ENCODE results near the gene RBM11. TPM values are rescaled to one million over a fixed set of nuclear protein-coding genes. Genes with fewer than 3 reads are reported as not detected.

Gene RBM11
- total RNA-seq, 2 experiments from 2014 or later: 17.4 to 18.7 TPM

DNA sequence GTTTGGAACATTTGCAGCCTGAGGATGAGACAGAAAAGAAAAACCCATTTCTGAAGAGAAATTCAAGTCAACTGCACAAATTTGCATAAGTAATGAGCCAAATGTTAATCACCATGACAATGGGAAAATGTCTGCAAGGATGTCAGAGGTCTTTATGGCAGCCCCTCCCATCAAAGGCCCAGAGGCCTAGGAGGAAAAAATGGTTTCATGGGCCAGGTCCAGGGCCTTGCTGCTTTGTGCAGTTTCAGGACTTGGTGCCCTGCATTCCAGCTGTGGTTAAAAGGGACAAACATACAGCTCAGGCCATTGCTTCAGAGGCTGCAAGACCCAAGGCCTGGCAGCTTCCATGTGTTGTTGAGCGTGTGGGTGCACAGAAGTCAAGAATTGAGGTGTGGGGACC is 13.4 kb downstream of the RBM11 start:
- Mint-ChIP-seq H3K27ac (no peak overlapping the region), H3K36me3 (ENCODE audit: low read depth) (peaks cover 34% of the 10 kb centered on the region), H3K9me3 (peaks cover 7% of the 10 kb centered on the region), H3K4me3 (no peak overlapping the region), H3K4me1 (ENCODE audit: low read depth) (no peaks in the 10 kb centered on the region), H3K27me3 (peaks cover 4% of the 10 kb centered on the region)
- intact Hi-C loops (cut with DNase I, micrococcal nuclease): no loop called here
- H3K4me3 ChIP-seq (ENCODE audit: low read length): no peak overlapping the region
- no peak for DNase-seq
- no peaks in the 10 kb centered on the region for H3K4me1 ChIP-seq (ENCODE audit: insufficient read depth, low read length)
- ChIA-PET POLR2A (no interaction called here), CTCF (no interaction called here)
- no peaks in the 10 kb centered on the region for H3K27me3 ChIP-seq (ENCODE audit: control insufficient read depth in 1 of 2, insufficient read depth in 2 of 2, low read length in 2 of 2)
- TF ChIP-seq, protein P1, sequence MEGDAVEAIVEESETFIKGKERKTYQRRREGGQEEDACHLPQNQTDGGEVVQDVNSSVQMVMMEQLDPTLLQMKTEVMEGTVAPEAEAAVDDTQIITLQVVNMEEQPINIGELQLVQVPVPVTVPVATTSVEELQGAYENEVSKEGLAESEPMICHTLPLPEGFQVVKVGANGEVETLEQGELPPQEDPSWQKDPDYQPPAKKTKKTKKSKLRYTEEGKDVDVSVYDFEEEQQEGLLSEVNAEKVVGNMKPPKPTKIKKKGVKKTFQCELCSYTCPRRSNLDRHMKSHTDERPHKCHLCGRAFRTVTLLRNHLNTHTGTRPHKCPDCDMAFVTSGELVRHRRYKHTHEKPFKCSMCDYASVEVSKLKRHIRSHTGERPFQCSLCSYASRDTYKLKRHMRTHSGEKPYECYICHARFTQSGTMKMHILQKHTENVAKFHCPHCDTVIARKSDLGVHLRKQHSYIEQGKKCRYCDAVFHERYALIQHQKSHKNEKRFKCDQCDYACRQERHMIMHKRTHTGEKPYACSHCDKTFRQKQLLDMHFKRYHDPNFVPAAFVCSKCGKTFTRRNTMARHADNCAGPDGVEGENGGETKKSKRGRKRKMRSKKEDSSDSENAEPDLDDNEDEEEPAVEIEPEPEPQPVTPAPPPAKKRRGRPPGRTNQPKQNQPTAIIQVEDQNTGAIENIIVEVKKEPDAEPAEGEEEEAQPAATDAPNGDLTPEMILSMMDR (IDR thresholded peaks at IDR 0.05): no peak
- no peak for ATAC-seq (ENCODE audit: poor library complexity)
- H3K9me3 ChIP-seq (ENCODE audit: control insufficient read depth in 1 of 2, insufficient read depth in 1 of 2, low read length in 2 of 2): peaks cover 9 to 12% of the 10 kb centered on the region in 2 experiments
- H3K27ac ChIP-seq (ENCODE audit: low read depth in 1 of 2, low read length in 2 of 2): no peak overlapping the region
- H3K36me3 ChIP-seq (ENCODE audit: insufficient read depth, low read length): no peaks in the 10 kb centered on the region

DNA sequence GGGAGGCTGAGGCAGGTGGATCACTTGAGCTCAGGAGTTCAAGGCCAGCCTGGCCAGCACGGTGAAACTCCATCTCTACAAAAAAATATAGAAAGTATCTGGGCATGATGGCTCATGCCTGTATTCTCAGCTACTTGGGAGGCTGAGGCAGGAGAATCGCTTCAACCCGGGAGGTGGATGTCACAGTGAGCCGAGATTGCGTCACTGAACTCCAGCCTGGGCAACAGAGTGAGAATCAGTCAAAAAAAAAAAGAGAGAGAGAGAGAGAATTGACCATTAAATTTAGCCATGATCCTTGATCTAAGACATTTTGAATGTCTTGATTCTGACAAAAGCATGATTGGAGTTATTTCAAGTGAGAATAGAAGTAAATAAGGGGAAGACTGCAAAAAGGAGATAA is 19.1 kb downstream of the RBM11 start:
- H3K27me3 ChIP-seq (ENCODE audit: control insufficient read depth in 1 of 2, insufficient read depth in 2 of 2, low read length in 2 of 2): no peaks in the 10 kb centered on the region
- H3K27me3 Mint-ChIP-seq: peaks cover 8% of the 10 kb centered on the region
- no peaks in the 10 kb centered on the region for H3K36me3 Mint-ChIP-seq (ENCODE audit: low read depth)
- H3K27ac ChIP-seq (ENCODE audit: low read depth in 1 of 2, low read length in 2 of 2): no peak overlapping the region
- no peaks in the 10 kb centered on the region for H3K4me1 ChIP-seq (ENCODE audit: insufficient read depth, low read length)
- ATAC-seq (ENCODE audit: poor library complexity) (no peak), DNase-seq (no peak)
- no peak overlapping the region for H3K4me3 Mint-ChIP-seq
- no peaks in the 10 kb centered on the region for H3K4me1 Mint-ChIP-seq (ENCODE audit: low read depth)
- no peaks in the 10 kb centered on the region for H3K9me3 ChIP-seq (ENCODE audit: control insufficient read depth in 1 of 2, insufficient read depth in 1 of 2, low read length in 2 of 2)
- no peaks in the 10 kb centered on the region for H3K9me3 Mint-ChIP-seq
- no peaks in the 10 kb centered on the region for H3K36me3 ChIP-seq (ENCODE audit: insufficient read depth, low read length)
- POLR2A ChIA-PET: no interaction called here
- intact Hi-C loops (cut with DNase I, micrococcal nuclease): no loop called here
- TF ChIP-seq, protein P1 (IDR thresholded peaks at IDR 0.05): no peak
- H3K27ac Mint-ChIP-seq: no peak overlapping the region
- CTCF ChIA-PET: no interaction called here
- H3K4me3 ChIP-seq (ENCODE audit: low read length): no peak overlapping the region

DNA sequence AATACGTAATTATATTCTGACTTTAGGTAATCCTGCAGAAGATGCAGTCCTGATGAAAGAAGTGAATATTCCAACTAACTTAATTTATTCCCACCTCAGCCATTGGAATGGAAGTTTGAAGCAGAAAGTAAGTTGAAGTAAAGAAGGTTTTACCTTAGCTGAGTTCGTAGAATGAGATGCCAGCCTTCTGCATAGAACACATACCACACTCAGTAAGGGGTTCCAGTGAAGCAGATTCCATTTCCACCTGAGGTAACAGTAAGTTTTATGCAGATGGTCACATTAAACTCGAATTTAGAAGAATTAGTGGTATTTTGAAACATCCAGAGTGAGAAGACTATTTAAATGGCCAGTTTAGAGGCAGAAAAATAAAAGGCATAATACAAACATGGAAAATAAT is 20.2 kb downstream of the RBM11 start:
- ChIA-PET POLR2A (no interaction called here), CTCF (no interaction called here)
- no peak overlapping the region for H3K4me3 Mint-ChIP-seq
- no peaks in the 10 kb centered on the region for H3K9me3 ChIP-seq (ENCODE audit: control insufficient read depth in 1 of 2, insufficient read depth in 1 of 2, low read length in 2 of 2)
- H3K4me1 Mint-ChIP-seq (ENCODE audit: low read depth): peaks cover 7% of the 10 kb centered on the region
- H3K27me3 ChIP-seq (ENCODE audit: control insufficient read depth in 1 of 2, insufficient read depth in 2 of 2, low read length in 2 of 2): no peaks in the 10 kb centered on the region
- ATAC-seq (ENCODE audit: poor library complexity) (no peak), DNase-seq (no peak)
- intact Hi-C loops (cut with DNase I, micrococcal nuclease): no loop called here
- no peaks in the 10 kb centered on the region for H3K36me3 ChIP-seq (ENCODE audit: insufficient read depth, low read length)
- H3K36me3 Mint-ChIP-seq (ENCODE audit: low read depth): no peaks in the 10 kb centered on the region
- no peaks in the 10 kb centered on the region for H3K4me1 ChIP-seq (ENCODE audit: insufficient read depth, low read length)
- H3K27ac ChIP-seq (ENCODE audit: low read depth in 1 of 2, low read length in 2 of 2): no peak overlapping the region
- no peak overlapping the region for H3K27ac Mint-ChIP-seq
- no peak overlapping the region for H3K4me3 ChIP-seq (ENCODE audit: low read length)
- H3K27me3 Mint-ChIP-seq: peaks cover 8% of the 10 kb centered on the region
- no peaks in the 10 kb centered on the region for H3K9me3 Mint-ChIP-seq
- TF ChIP-seq, protein P1 (IDR thresholded peaks at IDR 0.05): no peak

All from CD4-positive, alpha-beta T cell (primary cell).